ENCODE data around the gene PRKACG.

Gene PRKACG

DNA sequence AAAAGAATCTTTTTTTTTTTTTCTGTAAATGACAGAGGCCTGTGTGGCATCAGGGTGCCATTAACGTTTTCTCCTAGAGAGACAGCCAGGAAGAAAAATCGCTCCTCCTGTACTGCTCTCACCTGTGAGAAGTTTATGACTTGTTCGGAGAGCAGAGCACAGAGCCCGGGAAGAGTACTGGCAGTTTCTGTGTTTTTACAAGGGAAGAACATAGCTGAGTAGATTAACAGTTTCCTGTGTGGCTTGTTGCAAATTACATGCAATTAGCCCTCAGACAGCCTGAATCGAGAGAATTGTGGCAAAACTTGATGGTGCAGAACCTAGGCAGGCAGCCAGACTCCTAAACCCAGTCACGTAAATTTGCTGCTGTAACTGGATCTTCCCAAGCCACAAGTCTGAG lies 32.1 kb downstream of the PRKACG start:
- no peak for DNase-seq (ENCODE audit: low read depth)

DNA sequence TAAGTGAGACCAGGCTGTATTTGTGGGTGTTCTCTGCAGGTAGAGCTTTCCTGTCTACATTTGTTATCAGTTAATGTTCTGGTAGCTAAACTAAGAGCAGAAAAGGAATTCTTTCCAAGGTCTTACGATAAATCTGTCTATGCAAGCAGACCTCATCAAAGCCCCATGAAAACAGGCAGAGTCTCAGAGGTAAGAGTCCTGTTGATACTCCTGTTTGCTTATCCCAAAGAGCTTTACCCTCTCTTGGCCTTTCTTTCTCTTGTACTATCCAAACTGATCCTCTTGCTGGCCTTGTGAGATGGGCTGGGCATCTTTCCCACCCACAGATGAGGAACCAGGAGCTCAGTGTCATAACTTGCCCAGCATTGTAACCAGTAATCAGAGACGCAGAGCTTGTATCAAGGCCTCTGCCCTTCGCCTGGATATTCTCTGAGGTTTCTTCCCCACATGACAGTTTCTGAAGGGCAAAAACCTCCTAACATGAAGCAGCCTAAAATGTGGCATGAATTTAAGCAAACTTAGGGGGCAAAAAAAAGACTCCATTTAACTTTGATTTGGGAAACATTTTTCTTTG lies 33.5 kb downstream of the PRKACG start:
- no peak for DNase-seq (ENCODE audit: low read depth)

DNA sequence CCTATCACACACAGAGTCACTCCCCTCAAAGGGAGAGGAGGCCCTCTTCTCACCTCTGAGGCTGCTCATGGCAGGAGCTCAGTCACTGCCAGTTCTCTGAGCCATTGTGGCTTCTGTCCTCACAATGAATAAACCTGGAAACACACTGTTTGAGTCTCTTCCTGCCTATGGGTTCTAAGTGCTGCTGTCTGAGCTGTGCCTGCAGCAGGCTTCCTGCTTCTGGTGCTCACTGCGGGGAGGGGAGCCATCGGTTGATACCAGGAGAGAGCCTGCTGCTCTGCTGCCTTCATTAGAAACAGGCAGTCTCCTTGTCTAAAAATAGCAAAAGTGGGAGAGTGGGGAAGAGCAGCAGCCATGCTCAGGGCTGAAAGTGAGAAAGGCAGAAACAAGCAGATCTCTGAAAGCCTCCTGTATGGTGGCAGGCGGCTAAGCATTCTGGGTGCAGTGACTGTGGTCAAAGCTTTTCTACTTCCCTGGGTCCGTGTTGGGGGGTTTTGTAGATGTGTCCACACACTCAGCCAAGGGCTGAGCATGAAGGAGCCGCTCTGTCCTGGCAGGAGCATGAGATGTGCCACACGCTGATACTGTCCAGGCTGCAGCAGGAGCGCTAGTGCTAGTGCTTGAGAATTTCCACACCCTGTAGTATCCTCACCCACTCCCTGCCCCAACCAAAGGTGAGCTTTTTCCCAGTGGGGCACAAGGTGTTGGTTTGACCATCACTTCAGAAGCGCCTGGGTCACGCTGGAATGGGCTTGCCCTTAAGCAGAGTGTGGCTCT lies 34.2 kb downstream of the PRKACG start:
- no peak for DNase-seq (ENCODE audit: low read depth)

DNA sequence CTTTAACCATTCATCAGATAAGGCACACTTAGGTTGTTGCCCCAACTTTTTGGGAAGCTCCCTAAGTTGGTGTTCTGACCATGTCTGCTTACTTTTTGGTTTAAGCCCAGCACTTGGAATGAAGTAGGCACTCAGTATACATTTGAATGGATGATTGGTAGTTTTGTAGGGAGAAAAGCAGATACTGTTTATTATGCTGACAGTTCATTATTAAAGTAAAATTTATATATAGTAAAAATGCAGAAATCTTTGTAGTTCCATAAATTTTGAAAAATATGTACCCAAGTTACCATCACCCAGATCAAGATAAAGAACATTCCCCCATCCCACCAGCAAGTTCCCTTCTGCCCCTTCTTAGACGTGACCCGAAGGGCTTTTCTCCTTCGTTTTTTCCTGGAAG lies 35.4 kb downstream of the PRKACG start:
- DNase-seq (ENCODE audit: low read depth) = no peak

DNA sequence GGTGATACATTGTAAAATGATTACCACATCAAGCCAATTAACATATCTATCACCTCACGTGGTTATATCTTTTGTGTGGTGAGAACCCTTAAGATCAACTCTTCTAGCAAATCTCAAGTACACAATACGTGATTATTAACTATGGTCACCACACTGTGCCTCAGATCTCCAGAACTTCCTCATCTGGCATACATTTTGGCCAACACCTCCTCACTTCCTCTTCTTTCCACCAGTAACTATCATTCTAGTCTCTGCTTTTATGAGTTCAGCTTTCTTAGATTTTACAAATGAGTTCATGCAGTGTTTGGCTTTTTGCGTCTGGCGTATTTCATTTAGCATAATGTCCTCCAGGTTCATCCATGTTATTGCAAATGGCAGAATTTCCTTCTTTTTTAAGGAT lies 35.8 kb downstream of the PRKACG start:
- DNase-seq (ENCODE audit: low read depth) = no peak

DNA sequence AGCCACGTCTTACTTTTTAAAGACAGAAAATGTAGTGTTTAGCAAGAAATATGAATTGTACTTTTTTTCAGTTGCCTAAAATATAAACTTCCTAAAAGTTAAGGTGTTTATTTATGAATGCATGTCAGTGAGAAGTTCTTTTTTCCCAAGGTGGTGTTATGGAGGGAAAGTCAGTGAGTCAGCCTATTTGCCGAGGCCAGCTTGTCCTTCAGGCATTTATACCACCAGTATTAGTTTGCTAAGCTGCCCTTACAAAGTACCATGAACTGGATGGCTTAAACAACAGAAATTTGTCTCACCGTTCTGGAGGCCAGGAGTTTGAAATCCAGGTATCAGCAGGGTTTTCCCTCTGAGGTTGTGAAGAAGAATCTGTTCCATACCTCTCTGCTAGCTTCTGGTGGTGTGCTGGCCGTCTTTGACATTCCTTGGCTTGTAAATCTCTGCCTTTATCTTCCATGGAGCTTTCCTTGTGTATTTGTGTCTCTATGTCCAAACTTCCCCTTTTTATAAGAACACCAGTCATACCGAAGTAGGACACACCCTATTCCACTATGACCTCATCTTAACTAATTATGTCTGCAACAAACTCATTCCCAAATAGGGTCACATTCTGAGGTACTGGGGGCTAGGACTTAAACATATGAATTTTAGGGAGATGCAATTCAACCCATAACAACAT lies 38.4 kb downstream of the PRKACG start:
- DNase-seq (ENCODE audit: low read depth) = no peak

DNA sequence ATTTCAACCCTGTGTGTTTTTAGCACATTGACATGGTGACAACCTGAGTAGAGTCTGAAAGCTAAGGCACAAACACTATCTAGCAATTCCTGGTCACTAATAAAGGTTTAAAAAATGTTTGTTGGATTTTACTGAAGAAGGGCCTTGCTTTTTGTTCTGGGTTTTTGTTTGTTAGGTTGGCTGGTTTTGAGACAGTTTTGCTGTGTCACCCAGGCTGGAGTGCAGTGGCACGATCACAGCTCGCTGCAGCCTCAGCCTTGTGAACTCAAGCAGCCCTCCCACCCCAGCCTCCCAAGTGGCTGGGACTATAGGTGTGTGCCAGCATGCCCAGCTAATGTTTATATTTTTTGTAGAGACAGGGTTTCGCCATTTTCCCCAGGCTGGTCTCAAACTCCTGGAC lies 39.0 kb downstream of the PRKACG start:
- DNase-seq (ENCODE audit: low read depth) = no peak

DNA sequence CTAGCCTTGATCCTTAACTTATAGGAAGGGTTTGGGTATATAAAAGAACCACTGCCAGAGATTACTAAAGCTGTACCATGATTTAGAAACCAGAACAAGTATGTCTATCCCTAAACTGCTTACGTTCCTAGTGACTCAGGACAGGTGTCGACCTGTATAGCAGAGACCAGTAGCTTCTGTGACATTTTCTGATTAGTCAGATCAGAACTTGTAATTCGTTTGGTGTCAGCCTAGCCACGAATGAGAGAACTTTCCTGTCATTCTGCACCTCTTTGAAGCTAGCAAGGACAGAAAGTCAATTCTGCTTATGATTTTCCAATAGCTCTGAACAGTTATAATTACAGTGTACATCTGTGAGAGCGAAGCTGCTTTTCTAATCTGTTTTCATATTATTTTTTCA lies 39.5 kb downstream of the PRKACG start:
- no peak for DNase-seq (ENCODE audit: low read depth)

DNA sequence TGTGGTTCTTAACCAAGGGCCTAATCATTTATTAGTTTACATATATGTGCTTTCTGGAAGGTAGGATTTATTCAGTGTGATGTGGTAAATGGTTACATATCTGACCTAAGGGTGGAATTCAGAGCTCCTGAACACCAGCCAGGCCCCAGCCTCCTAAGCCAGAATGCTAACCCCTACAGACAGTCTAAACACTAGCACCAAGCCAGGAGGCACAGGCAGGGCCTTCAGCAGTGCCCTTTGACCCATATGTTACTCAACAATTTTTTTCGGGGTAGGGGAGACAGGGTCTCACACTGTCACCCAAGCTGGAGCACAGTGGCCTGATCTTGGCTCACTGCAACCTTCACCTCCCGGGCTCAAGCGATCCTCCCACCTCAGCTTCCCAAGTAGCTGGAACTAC lies 40.3 kb downstream of the PRKACG start:
- DNase-seq (ENCODE audit: low read depth) = no peak

DNA sequence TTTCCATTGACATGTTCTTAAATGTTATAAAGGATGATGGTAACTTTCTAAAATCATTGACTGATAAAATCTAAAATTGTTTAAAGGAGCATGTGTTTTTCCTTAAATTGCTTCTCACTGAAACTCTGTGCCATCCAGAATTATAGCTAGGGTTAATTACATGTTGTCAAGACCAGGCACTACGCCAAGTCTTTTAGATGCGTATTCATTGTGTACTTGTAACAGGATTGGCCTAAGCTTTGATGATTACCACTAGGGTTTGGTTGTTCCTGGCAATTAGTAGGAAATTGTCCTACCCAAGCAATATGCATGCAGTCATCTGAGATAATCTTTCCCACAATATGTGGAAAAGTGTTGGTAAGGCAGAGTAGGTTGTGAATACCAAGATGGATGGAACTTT lies 43.8 kb downstream of the PRKACG start:
- DNase-seq (ENCODE audit: low read depth) = no peak

DNA sequence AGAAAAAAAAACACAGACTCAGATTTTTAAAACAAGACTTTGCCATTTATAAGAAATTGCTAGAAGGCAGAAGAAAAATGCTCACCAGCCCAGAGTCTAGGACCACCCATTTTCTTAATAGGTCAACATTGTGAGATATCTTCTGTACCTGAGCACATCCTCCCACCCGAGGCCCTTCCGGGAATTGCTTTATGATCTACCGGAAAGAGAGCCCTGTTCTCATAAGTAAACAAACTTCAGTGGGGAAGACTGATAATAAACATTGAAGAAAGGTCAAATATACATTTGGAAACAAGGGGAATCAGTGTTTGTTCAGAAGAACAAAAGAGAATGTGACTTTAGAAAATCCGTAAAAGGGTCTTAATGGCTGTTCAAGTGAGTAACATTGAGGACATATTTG lies 44.4 kb downstream of the PRKACG start:
- DNase-seq (ENCODE audit: low read depth) = no peak

DNA sequence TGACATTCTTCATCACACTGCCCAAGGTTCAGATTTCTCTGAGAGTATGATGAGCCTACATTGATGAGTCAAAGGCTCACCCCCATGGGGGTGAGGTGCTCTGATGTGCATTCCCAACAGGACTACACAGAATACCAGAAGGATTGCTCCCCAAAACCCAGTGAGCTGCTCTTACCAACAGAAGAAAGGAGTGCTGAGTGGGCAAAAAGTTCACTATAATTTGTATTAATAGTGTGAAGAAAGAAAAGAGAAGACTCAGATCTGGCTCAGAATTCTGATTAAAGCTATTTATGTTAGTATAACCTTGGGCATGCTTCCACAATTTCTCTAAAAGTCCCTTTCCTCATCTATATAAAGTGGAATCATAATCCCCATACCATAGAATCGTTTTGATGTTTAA lies 46.1 kb downstream of the PRKACG start:
- DNase-seq (ENCODE audit: low read depth) = no peak

DNA sequence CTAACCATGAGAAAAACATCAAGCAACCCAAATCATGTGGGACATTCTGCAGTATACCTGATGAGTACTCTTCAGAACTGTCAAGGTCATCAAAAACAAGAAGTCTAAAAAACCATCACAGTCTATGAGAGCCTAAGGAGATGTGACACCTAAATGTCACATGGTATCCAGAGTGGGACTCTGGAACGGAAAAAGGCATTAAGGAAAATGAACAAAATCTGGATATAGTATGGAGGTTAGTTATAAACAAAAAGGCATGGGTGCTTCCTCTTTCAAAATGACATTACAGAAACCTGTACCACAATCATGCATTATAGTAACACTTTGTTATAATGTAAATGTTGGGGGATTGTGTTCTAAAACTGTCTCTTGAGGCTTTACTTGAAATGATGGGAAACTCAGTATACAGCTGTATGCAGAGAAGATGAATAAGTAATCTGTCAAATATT lies 47.4 kb downstream of the PRKACG start:
- DNase-seq (ENCODE audit: low read depth) = no peak

DNA sequence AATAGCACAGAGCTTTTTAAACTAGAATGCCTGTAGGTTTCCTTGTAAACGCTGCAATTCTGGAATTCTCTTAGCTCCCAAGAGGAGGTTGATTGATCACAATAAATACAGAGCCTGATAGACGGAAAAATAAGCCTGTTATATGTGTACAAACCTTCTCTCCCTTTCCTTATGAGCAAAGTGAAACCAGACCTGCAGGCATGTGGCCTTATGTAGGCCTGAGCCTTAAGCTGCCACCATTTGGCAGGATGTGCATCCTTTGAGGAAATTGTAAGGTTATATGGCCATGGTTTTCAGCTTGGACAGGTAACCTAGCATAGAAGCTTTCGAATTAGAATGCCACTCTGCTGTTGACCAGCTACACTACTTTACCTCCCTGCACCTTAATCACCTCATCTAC lies 49.1 kb downstream of the PRKACG start:
- DNase-seq (ENCODE audit: low read depth) = no peak

DNA sequence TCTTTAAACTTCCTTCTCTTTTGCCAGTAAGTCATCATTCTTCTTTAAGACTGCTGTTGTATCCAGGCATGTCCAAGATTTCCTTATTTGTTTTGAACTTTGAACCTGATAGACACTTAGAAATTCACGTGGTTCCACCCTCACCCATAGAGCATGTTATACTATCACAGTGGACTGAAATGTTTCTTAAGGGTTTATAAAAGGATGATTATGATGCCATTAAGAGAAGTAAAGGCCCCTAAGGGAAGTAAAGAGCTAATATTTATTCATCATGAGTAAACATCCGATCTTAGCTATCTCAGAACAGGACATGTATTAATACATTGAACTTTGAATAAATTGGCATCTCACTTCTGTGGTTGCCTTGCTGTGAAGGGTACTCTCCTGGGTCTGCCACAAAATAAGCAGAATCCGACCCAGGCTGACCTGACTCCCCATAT lies 49.8 kb downstream of the PRKACG start:
- no peak for DNase-seq (ENCODE audit: low read depth)

DNA sequence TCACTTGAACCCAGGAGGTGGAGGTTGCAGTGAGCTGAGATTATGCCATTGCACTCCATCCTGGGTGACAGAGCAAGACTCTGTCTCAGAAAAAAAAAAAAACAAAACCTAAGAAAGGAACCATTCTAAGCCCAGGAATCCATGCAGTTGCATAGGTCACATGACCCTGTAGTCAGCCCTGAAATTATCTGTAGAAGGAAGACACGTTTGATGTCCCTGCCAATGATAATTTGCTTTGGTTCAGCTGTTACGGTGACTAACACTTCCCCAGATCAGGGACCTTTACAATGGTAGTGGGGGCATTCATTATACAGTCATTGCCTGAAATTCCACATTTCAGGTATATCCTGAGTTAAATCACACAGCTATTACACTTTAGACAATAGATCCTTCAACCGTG lies 50.5 kb downstream of the PRKACG start:
- no peak for DNase-seq (ENCODE audit: low read depth)
